Measurements from ENCODE around the gene PCDHA3.

DNA sequence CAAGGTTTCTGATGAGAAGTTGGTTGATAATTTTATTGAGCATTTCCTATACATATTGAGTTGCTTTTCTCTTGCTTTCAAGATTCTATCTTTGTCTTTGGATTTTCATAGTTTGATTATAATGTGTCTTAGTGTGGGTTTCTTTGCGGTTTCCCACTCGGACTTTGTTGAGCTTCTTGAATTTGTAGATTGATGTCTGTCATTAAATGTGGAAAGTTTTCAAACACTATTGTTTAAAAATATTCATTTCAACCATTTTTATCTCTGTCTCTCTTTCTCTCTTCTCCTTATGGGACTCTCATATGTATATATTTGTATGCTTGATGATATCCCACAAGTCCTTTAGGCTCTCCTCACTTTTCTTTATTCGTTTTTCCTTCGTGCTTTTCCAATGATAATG lies 33.4 kb upstream of the PCDHA3 start:
- TF ChIP-seq RAD21 (IDR thresholded peaks at IDR 0.05; ENCODE audit: low read length) (no peak), FOSL2 (IDR thresholded peaks at IDR 0.05; ENCODE audit: borderline replicate concordance, low read depth) (no peak), POLR2AphosphoS5 (IDR thresholded peaks at IDR 0.05; ENCODE audit: low read depth, low read length) (no peak), GABPA (IDR thresholded peaks at IDR 0.05; ENCODE audit: low read depth) (no peak)
- TF ChIP-seq, protein P1, sequence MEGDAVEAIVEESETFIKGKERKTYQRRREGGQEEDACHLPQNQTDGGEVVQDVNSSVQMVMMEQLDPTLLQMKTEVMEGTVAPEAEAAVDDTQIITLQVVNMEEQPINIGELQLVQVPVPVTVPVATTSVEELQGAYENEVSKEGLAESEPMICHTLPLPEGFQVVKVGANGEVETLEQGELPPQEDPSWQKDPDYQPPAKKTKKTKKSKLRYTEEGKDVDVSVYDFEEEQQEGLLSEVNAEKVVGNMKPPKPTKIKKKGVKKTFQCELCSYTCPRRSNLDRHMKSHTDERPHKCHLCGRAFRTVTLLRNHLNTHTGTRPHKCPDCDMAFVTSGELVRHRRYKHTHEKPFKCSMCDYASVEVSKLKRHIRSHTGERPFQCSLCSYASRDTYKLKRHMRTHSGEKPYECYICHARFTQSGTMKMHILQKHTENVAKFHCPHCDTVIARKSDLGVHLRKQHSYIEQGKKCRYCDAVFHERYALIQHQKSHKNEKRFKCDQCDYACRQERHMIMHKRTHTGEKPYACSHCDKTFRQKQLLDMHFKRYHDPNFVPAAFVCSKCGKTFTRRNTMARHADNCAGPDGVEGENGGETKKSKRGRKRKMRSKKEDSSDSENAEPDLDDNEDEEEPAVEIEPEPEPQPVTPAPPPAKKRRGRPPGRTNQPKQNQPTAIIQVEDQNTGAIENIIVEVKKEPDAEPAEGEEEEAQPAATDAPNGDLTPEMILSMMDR (IDR thresholded peaks at IDR 0.05) = no peak

Measured in SK-N-SH (cell line).